Muscle layer of colon (tissue), 2 donors: ENCODE data around the gene ABHD15.

Experiments used
- H3K27ac ChIP-seq: one replicate; pipeline ENCODE4 v1.7.0; 2013; ENCODE audit warnings: low read depth, mild to moderate bottlenecking, low read length, moderate library complexity
- H3K27me3 ChIP-seq, 2 donors: one replicate each; pipeline ENCODE4 v1.7.0; 2013; ENCODE audit warnings: low read length in 2 of 2, mild to moderate bottlenecking in 2 of 2; ENCODE audit not compliant: insufficient read depth in 2 of 2, control insufficient read depth in 1 of 2
- H3K36me3 ChIP-seq: one replicate; pipeline ENCODE4 v1.7.0; 2013; ENCODE audit warnings: mild to moderate bottlenecking, low read length; ENCODE audit not compliant: insufficient read depth
- H3K4me1 ChIP-seq: one replicate; pipeline ENCODE4 v1.7.0; 2013; ENCODE audit warnings: mild to moderate bottlenecking, low read length; ENCODE audit not compliant: insufficient read depth
- H3K4me3 ChIP-seq, 2 donors: one replicate each; pipeline ENCODE4 v1.7.0; 2013; ENCODE audit warnings: low read length in 2 of 2, low read depth in 1 of 2, mild to moderate bottlenecking in 1 of 2, moderate library complexity in 1 of 2
- H3K9ac ChIP-seq: one replicate; pipeline ENCODE4 v1.7.0; 2013; ENCODE audit warnings: low read length
- H3K9me3 ChIP-seq: one replicate; pipeline ENCODE4 v1.7.0; 2013; ENCODE audit warnings: mild to moderate bottlenecking, low read length
- donor health status: abdominal sarcoma.
- donor health status: Adenocarcinoma of cecum.

The ABHD15 gene

GRCh38 chr17:29610395-29610794, 43.6 kb upstream of the ABHD15 start:
- Histone ChIP-seq H3K27ac (no peak overlapping the region), H3K9me3 (no peaks in the 10 kb centered on the region), H3K36me3 (no peaks in the 10 kb centered on the region), H3K4me1 (peaks cover 23% of the 10 kb centered on the region), H3K9ac (no peak overlapping the region), H3K27me3 (no peaks in the 10 kb centered on the region), H3K4me3 (no peak overlapping the region)

GRCh38 chr17:29608986-29609385, 42.1 kb upstream of the ABHD15 start:
- Histone ChIP-seq H3K4me3 (no peak overlapping the region), H3K27me3 (no peaks in the 10 kb centered on the region), H3K4me1 (peaks cover 10% of the 10 kb centered on the region), H3K36me3 (no peaks in the 10 kb centered on the region), H3K9ac (no peak overlapping the region), H3K27ac (no peak overlapping the region), H3K9me3 (no peaks in the 10 kb centered on the region)

GRCh38 chr17:29607557-29608195, 40.8 kb upstream of the ABHD15 start:
- H3K9ac ChIP-seq: no peak overlapping the region
- no peaks in the 10 kb centered on the region for H3K27me3 ChIP-seq
- no peak overlapping the region for H3K27ac ChIP-seq
- no peaks in the 10 kb centered on the region for H3K36me3 ChIP-seq
- no peak overlapping the region for H3K4me3 ChIP-seq
- no peaks in the 10 kb centered on the region for H3K9me3 ChIP-seq
- no peaks in the 10 kb centered on the region for H3K4me1 ChIP-seq

- no peaks in the 10 kb centered on the region for H3K27me3 ChIP-seq
- no peaks in the 10 kb centered on the region for H3K4me1 ChIP-seq
- H3K4me3 ChIP-seq: no peak overlapping the region
- no peaks in the 10 kb centered on the region for H3K9me3 ChIP-seq
- no peak overlapping the region for H3K27ac ChIP-seq
- H3K9ac ChIP-seq: no peak overlapping the region
- no peaks in the 10 kb centered on the region for H3K36me3 ChIP-seq
These were observed 36.4 kb upstream of the ABHD15 start for GRCh38 chr17:29603109-29603674.

- H3K4me3 ChIP-seq: no peak overlapping the region
- no peak overlapping the region for H3K27ac ChIP-seq
- H3K9ac ChIP-seq: no peak overlapping the region
These were observed 30.7 kb upstream of the ABHD15 start for GRCh38 chr17:29597361-29598172.

GRCh38 chr17:29596811-29597210, 30.0 kb upstream of the ABHD15 start:
- Histone ChIP-seq H3K4me3 (no peak overlapping the region), H3K36me3 (no peaks in the 10 kb centered on the region), H3K9me3 (no peaks in the 10 kb centered on the region), H3K27ac (no peak overlapping the region), H3K4me1 (peaks cover 17% of the 10 kb centered on the region), H3K9ac (no peak overlapping the region), H3K27me3 (no peaks in the 10 kb centered on the region)

More at GRCh38 chr17:29597361-29598172, 30.7 kb upstream of the ABHD15 start:
- peaks cover 9% of the 10 kb centered on the region for H3K4me1 ChIP-seq
- H3K27me3 ChIP-seq: no peaks in the 10 kb centered on the region
- no peaks in the 10 kb centered on the region for H3K9me3 ChIP-seq
- H3K36me3 ChIP-seq: no peaks in the 10 kb centered on the region

- Histone ChIP-seq H3K27me3 (no peaks in the 10 kb centered on the region), H3K4me1 (peaks cover 23% of the 10 kb centered on the region), H3K4me3 (no peak overlapping the region), H3K9ac (no peak overlapping the region), H3K27ac (no peak overlapping the region), H3K9me3 (no peaks in the 10 kb centered on the region), H3K36me3 (no peaks in the 10 kb centered on the region)
These were observed 29.3 kb upstream of the ABHD15 start for GRCh38 chr17:29595943-29596774.

GRCh38 chr17:29595107-29595942, 28.5 kb upstream of the ABHD15 start:
- Histone ChIP-seq H3K9ac (no peak overlapping the region), H3K4me1 (peaks cover 31% of the 10 kb centered on the region), H3K9me3 (no peaks in the 10 kb centered on the region), H3K36me3 (no peaks in the 10 kb centered on the region), H3K27me3 (no peaks in the 10 kb centered on the region), H3K4me3 (no peak overlapping the region), H3K27ac (no peak overlapping the region)

GRCh38 chr17:29594519-29595090, 27.8 kb upstream of the ABHD15 start:
- Histone ChIP-seq H3K36me3 (no peaks in the 10 kb centered on the region), H3K27me3 (no peaks in the 10 kb centered on the region), H3K9me3 (no peaks in the 10 kb centered on the region), H3K9ac (no peak overlapping the region), H3K4me1 (peaks cover 38% of the 10 kb centered on the region), H3K27ac (no peak overlapping the region), H3K4me3 (peak overlapping the region in 1 of 2 donors; percentile 63)
